H7 (cell line): ENCODE results near the gene AHSP. TPM values are rescaled to one million over a fixed set of nuclear protein-coding genes. Genes with fewer than 3 reads are reported as not detected.
"Not testable (repeated sequence)": the region's sequence is repeated elsewhere in the genome, so short reads cannot be mapped to it uniquely, and the experiment has no call there.

Source experiments
- DNase-seq: peaks from one replicate; pipeline ENCODE4 v3.0.0; 2012
- H3K27me3 ChIP-seq: 2 replicates; pipeline ENCODE4 v1.6.0; 2011; ENCODE audit warnings: mild to moderate bottlenecking, low read length; ENCODE audit not compliant: control insufficient read depth, insufficient read depth
- H3K36me3 ChIP-seq: replicated peaks from 2 replicates; pipeline ENCODE4 v1.5.1; 2011; ENCODE audit warnings: low read length; ENCODE audit not compliant: control insufficient read depth, insufficient read depth
- H3K4me3 ChIP-seq: 2 replicates; pipeline ENCODE4 v1.5.1; 2011; ENCODE audit warnings: low read depth, mild to moderate bottlenecking, control low read depth, low read length, moderate library complexity; ENCODE audit not compliant: insufficient read depth
- total RNA-seq: library from RNA; depleted of rRNA; stranded (reverse); fragments of >200 nt; shearing (Covaris generic); gene quantifications from 2 replicates; pipeline ENCODE4 v1.2.3, GENCODE V29; 2014

AHSP gene
- total RNA-seq, 1 experiment from 2014 or later = 0.62 TPM

- H3K4me3 ChIP-seq = no peak overlapping the region
- H3K36me3 ChIP-seq = no peaks in the 10 kb centered on the region
- DNase-seq = no peak
- H3K27me3 ChIP-seq = peaks cover 37% of the 10 kb centered on the region
These were observed 4.4 kb downstream of the AHSP start for GRCh38 chr16:31532120-31532519.

DNA sequence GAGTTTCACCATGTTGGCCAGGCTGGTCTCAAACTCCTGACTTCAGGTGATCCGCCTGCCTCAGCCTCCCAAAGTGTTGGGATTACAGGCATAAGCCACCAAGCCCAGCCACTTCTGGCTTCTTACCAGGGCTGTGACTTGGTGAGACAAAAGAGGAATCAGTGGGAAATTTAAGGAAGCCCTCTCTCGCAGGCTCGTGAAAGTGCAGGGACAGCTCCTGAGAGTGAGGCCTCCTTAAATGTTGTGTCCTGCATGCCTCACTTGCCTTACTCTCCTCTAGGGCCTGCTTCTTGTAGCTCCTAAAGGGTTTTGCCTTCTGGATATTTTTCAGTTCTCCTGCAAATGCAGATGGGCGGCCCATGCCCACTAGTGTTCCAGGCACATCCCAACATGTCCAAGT is 5.2 kb downstream of the AHSP start:
- no peak for DNase-seq
- no peak overlapping the region for H3K4me3 ChIP-seq
- H3K36me3 ChIP-seq = no peaks in the 10 kb centered on the region
- peaks cover 40% of the 10 kb centered on the region for H3K27me3 ChIP-seq

- DNase-seq = no peak
- no peaks in the 10 kb centered on the region for H3K36me3 ChIP-seq
- no peak overlapping the region for H3K4me3 ChIP-seq
- H3K27me3 ChIP-seq = peaks cover 13% of the 10 kb centered on the region
These were observed 8.0 kb downstream of the AHSP start for GRCh38 chr16:31535737-31536136.

DNA sequence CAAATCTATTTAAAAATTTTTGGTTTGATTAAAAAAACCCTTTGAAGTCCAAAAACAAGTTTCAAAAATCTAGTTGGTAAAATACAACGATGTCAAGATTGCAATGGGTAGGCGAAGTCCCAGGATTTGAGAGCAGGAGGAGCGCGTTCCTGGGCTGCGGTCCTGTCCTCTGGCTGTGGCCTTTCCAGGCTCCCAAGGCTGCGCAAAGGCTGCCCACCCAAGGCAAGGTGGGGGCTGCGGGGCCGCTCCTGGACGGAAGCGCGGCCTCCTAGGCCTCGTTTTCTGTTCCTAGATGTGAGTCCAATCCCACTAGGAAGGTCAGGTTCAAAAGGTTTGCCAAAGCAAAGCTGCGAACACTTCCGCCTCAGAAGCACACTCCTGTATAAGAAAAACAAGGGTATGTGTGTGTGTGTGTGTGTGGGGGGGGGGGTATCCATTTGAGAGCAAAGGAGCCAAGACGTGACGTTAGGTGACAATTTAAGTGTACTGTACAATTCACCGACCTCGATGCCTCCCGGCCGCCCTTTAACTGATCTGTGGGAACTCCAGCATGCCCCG is 9.2 kb downstream of the AHSP start:
- no peak for DNase-seq
- peak overlapping the region; percentile 39 for H3K4me3 ChIP-seq
- H3K27me3 ChIP-seq = peaks cover 7% of the 10 kb centered on the region
- no peaks in the 10 kb centered on the region for H3K36me3 ChIP-seq

GRCh38 chr16:31537362-31538242 is 9.9 kb downstream of the AHSP start:
- Histone ChIP-seq H3K27me3 (peaks cover 7% of the 10 kb centered on the region), H3K4me3 (peak overlapping the region; percentile 39), H3K36me3 (no peaks in the 10 kb centered on the region)
- peak; percentile 82 for DNase-seq

GRCh38 chr16:31538243-31538598 is 10.5 kb downstream of the AHSP start:
- not testable (repeated sequence) for DNase-seq, H3K36me3 ChIP-seq, H3K4me3 ChIP-seq, H3K27me3 ChIP-seq

- H3K36me3 ChIP-seq, H3K4me3 ChIP-seq, H3K27me3 ChIP-seq, DNase-seq: not testable (repeated sequence)
These were observed 12.1 kb downstream of the AHSP start for GRCh38 chr16:31539762-31540161.

- H3K4me3 ChIP-seq = no peak overlapping the region
- no peaks in the 10 kb centered on the region for H3K36me3 ChIP-seq
- no peak for DNase-seq
- H3K27me3 ChIP-seq = no peaks in the 10 kb centered on the region
These were observed 15.1 kb downstream of the AHSP start for GRCh38 chr16:31542763-31543162.

DNA sequence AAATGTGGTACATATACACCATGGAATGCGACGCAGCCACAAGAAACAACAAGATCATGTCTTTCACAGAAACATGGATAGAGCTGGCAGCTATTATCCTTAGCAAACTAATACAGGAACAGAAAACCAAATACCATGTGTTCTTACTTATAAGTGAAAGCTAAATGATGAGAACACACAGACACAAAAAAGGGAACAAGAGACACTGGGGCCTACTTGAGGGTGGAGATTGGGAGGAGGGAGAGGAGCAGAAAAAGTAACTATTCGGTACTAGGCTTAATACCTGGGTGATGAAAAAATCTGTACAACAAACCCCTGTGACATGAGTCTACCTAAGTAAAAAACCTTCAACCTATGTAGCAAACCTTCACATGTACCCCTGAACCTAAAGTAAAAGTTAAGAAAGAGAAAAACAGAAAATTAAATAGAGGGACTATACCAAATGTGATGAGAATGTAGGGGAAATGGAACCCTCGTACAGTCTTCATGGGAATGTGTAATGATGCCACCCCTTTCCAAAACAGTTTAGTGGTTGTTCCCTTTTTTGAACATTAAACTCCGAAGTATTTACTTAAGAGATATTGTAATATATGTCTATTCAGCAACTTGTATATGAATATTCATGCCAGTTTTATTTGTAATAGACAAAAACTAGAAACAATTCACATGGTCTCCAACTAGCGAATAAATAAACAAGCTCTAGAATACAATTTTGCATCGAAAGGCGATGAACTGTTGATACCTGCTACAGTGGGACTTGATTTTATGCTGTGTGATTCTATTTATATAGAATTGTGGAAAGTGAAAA is 33.9 kb downstream of the AHSP start:
- Histone ChIP-seq H3K36me3 (no peaks in the 10 kb centered on the region), H3K27me3 (peaks cover 4% of the 10 kb centered on the region), H3K4me3 (no peak overlapping the region)
- no peak for DNase-seq

DNA sequence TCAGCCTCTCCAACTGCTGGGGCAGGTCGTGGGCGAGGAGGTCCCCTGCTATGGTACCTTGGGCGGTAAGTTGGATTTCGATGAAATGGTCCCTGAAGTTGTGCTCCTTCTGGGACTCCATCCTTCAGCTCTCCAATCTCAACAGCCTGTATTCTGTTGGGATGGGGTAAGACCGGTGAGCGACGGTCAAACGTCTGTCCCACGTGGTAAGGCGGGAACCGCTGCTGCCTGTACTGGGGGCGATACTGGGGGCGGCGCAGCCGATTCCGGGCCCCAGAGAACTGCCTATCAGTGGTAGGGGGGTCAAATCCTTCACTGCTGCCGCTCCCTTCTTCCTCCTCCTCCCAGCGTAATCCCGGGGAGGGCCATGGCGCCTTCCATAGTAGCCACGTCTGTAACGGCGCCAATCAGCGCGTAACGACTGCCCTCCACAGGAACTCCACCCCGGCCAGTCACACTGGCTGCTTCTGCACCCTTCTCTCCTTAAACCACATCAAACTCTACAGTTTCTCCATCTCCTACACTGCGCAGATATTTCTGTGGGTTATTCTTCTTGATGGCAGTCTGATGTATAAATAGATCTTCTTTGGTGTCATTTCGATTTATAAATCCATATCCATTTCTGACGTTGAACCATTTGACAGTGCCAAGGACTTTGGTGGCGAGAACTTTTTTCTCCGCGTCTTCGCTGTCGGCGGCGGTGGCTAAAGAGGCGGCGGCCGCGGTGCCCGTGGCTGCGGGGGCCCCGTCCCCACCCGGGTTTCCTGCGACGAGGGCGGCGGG is 41.1 kb downstream of the AHSP start:
- DNase-seq = peak; percentile 85

DNA sequence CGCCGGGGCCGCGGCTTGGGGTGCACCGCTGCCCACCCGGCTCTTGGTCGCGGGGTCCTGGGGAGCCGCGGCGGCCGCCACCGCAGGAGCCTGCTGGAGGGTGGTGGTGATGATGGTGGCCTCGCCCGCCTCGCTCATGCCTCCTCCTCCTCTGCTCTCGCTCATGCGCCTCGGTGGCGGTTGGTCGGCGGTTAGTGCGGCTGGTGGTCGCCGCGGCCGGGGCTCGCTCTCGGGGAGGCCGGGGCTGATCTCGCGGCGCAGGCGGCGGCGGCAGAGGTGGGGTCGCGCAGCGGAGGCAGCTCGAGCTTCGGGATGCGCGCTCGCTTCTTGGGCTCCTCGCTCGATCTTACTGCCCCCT is 41.6 kb downstream of the AHSP start:
- DNase-seq = peak; percentile 71
- H3K4me3 ChIP-seq = peak overlapping the region; percentile 37; the same call in 1 of the 2 replicates
- H3K36me3 ChIP-seq = no peaks in the 10 kb centered on the region
- peaks cover 36% of the 10 kb centered on the region for H3K27me3 ChIP-seq

More for the DNA sequence above, 41.1 kb downstream of the AHSP start:
- no peaks in the 10 kb centered on the region for H3K36me3 ChIP-seq
- H3K27me3 ChIP-seq = peaks cover 36% of the 10 kb centered on the region
- peak overlapping the region; percentile 37 for H3K4me3 ChIP-seq

DNA sequence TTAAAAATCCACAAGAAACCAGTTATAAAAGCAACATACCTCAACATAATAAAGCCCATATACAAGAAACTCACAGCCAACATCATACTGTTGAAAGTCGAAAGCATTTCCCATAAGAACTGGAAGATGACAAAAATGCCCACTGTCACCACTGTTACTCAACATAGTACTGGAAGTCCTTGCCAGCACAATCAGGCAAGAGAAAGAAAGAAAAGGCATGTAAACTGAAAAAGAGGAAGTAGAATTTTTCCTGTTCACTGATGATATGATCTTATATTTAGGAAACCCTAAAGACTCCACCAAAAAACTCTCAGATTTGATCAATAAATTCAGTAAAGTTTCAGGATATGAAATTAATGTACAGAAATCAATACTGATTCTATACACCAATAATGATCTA is 45.1 kb downstream of the AHSP start:
- H3K27me3 ChIP-seq = peaks cover 28% of the 10 kb centered on the region
- no peak for DNase-seq

DNA sequence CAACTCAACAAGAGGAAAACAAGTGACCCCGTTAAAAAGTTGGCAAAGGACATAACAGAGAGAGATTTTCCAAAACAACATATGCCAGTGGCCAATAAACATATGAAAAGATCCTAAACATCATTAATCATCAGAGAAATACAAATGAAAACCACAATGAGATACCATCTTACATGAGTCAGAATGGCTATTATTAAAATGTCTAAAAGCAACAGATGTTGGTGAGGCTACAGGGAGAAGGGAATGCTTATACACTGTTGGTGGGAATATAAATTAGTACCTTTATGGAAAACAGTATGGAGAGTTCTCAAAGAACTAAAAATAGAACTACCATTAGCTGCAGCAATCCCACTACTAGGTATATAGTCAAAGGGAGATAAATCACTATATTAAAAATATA is 46.5 kb downstream of the AHSP start:
- DNase-seq, H3K36me3 ChIP-seq, H3K4me3 ChIP-seq: not testable (repeated sequence)
- peaks cover 15% of the 10 kb centered on the region for H3K27me3 ChIP-seq

More for the DNA sequence above, 45.1 kb downstream of the AHSP start:
- Histone ChIP-seq H3K36me3 (no peaks in the 10 kb centered on the region), H3K4me3 (no peak overlapping the region)

- H3K27me3 ChIP-seq = no peaks in the 10 kb centered on the region
- DNase-seq = no peak
- no peaks in the 10 kb centered on the region for H3K36me3 ChIP-seq
- H3K4me3 ChIP-seq = no peak overlapping the region
These were observed 49.7 kb downstream of the AHSP start for GRCh38 chr16:31577411-31577810.
